ENCODE results near the gene CCDC116.

The CCDC116 gene

DNA sequence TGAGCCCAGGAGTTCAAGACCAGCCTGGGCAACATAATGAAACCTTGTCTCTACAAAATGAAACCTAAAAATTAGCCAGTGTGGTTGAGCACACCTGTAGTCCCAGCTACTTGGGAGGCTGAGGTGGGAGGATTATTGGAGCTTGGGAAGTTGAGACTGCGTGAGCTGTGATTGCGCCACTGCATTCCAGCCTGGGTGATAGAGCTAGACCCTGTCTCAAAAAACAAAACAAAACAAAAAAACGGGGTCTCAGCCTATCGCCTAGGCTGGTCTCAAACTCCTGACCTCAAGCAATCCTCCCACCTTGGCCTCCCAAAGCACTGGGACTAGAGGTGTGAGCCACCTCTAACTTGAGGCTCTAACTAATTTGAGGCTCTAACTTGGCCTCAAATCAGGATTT is 46.8 kb downstream of the CCDC116 start:
- in situ Hi-C loops (cut with MboI; ENCODE audit: low sequenced_read_pairs): no loop called here

DNA sequence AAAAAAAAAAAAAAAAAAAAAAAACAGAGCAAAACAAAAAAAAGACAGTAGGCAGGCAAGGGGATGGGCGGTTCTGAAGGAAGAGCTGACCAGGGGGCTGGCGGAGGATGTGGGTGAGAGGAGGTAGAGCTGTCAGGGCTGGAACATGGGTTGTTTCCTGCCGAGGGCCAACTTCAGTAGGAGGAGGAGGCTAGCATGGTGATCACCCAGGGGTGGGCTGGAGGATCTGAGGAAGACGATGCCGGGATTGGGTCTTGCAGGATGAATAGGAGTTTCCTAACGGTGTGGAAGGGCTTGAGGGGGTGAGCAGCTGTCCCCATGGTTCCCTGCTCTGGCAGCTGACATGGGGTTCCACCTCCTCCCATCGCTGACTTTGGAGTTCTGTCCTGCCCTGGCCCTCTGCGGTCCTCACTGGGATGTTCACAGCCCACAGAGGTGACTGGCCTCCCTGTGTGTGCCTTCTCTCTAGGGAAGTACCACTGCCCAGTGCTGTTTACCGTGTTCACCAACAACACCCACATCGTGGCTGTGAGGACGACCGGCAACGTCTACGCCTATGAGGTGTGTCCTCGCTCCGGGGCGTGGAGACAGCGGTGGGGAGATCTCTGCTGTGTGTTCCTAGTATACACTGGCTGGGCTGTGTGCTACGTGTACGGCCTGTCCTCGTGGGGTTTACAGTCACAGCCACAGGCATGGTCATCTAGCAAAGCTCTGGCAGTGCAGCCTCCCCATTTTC is 48.4 kb downstream of the CCDC116 start:
- in situ Hi-C loops (cut with MboI; ENCODE audit: low sequenced_read_pairs): no loop called here

DNA sequence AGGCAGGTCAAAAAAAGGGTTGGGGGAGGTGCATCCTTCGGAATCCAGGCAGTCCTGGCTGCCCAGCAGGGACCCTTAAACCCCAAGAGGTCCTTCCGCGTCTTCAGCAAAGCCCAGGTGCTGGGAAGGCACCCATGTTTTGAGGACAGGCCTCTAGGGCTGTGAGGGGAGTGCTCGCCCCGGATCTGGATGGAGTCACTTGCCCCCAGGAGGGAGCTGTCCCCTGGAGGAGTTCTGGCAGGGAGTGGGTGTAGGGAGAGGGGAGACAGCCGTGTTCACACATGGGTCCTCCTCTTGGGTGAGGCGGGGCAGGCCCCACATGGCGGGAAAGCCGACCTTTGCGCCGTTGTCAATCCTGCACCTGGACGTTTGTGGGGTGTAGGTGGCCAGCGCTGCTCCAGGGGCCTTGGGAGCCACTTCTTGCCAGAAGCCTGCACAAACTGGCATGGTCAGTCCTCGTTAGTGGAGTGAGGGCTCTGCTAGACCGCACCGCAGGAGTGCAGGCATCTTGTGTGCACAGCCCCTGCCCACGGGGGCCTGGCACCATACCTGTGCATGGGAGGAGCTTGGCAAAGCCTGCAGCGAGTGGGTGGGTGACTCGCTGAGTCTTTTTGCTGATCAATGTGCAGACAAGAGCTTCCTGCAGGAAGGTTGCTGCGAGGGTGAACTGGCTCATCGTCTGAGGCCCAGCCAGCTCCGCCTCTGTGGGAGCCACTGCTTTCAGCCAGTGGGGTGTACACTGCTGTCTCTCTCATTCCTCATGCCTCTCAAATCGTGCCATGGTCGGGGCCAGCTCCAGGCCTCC is 49.2 kb downstream of the CCDC116 start:
- in situ Hi-C loops (cut with MboI; ENCODE audit: low sequenced_read_pairs): no loop called here

DNA sequence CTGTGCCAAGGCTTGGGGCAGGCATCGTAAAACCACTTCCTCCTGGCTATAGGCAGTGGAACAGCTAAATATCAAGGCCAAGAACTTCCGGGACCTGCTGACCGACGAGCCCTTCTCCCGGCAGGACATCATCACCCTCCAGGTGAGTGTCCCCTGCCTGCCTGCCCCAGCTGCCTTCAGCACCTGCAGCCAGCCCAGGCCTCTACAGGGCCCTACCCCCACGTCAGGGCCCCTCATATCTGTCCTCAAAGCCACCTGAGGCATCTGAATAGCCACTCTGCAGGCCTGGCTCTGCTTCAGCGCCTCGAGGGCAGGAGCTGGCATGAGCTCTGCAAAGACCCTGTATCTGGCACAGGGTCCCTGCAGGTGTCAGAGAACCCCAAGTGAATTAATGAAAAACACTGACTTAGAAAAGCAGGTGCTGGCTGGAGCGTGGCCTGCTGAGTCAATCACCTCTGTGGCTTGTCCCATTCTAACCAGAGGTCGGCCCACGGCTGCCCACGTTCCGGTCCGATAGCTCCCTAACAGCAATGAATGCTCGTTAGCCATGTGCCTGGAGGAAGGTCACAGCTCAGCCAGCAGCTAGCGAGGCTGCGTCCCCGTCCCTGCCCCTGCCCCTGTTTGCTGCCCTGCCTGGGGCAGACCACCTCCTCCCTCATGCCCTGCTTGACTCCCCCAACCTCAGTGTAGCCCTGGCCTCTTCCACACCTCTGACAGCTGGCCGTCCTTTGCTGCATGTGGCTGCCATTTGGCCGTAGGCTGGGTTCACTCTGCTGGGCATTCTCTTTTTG is 50.0 kb downstream of the CCDC116 start:
- in situ Hi-C loops (cut with MboI; ENCODE audit: low sequenced_read_pairs): no loop called here

DNA sequence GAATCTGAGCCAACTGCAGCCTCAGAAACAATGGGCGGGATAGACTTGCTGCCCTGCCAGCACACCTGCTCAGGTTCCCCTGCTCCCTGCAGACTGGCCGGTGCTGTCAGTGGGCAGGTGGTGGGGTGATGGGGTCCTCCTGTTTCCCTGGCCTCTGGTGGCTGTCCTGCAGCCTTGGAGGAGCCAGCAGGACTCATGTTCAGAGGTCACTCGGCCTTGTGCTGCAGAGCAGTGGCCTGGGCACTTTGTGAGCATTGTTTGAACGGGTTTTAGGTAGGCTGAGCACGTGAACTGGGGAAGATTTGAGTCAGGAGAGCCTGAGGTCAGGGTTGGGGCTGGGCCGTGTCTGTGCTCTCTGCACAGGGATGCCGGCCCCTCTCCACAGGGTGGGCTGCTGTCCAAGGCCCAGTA is 50.8 kb downstream of the CCDC116 start:
- in situ Hi-C loops (cut with MboI; ENCODE audit: low sequenced_read_pairs): no loop called here

DNA sequence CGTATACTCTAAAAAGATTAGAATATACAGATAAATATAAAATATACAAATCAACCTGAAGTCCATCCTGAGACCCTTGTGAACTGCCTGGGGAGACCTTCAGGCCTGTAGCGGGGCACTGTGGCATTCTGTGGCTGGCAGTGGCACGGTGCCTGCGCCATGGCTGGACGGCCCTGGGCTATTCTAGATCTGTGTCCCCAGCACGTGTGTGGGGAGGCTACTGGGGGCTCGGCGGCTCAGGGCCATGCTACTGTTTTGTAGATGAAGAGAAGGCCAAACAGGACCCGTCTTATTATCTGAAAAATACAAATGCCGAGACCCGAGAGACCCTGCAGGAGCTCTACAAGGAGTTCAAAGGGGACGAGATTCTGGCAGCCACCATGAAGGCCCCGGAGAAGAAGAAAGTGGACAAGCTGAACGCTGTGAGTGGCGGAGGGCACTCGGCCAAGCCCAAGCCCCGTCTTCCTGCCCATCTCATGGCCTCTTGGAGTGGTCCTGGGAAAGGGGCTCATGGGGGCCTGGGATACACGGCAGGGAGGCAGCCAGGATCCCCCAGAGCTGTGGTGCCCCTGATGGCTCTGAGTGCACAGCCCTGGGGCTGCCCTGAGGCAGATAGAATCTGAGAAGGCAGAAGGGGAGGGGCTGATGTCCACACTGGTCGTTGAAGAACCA is 52.1 kb downstream of the CCDC116 start:
- in situ Hi-C loops (cut with MboI; ENCODE audit: low sequenced_read_pairs): no loop called here

DNA sequence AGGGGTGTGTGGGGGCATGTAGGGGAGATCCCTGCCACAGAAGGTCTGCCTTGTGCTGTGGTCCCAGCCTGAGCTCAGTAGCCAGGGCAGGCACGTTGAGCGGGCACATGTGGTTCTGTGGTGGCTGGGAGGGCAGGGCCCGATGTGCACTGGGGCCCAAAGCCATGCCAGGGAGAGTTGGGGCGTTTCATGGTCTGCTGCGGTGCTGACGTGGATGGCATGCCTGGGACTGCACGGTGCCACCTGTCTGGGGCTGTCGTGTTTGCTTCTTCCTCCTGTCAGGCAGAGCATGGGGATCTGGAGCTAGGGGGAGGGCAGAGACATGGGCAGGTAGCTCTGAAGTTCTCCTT is 52.6 kb downstream of the CCDC116 start:
- in situ Hi-C loops (cut with MboI; ENCODE audit: low sequenced_read_pairs): no loop called here

- in situ Hi-C loops (cut with MboI; ENCODE audit: low sequenced_read_pairs): no loop called here
These were observed 53.6 kb downstream of the CCDC116 start for GRCh38 chr22:21686193-21686608.

Measured in HL-60/S4 (cell line).